ENCODE measurements around the gene POU2F1.
"Not testable (repeated sequence)": the region's sequence is repeated elsewhere in the genome, so short reads cannot be mapped to it uniquely, and the experiment has no call there.

POU2F1 gene

GRCh38 chr1:167205306-167206050, 15.2 kb upstream of the POU2F1 start:
- DNase-seq: not testable (repeated sequence)

- DNase-seq: no peak
These were observed 14.4 kb upstream of the POU2F1 start for GRCh38 chr1:167206166-167206835.

- no peak for DNase-seq
These were observed 12.6 kb upstream of the POU2F1 start for GRCh38 chr1:167207940-167208623.

DNA sequence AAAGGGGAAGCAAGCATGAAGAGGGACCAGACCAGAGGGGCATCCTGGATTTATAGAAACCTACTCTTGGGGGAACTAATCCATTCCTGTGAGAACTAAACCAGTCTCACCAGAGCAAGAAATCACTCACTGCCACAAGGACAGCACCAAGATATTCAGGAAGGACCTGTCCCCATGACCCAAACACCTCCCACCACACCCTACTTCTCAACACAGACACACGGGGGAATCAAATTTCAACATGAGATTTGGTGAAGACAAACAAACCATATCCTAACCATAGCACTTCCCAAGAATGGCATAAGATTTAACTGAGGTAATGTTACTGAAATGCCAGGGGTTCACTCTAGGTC, 12.1 kb upstream of the POU2F1 start:
- DNase-seq: no peak

GRCh38 chr1:167209044-167209443, 11.6 kb upstream of the POU2F1 start:
- no peak for DNase-seq

DNA sequence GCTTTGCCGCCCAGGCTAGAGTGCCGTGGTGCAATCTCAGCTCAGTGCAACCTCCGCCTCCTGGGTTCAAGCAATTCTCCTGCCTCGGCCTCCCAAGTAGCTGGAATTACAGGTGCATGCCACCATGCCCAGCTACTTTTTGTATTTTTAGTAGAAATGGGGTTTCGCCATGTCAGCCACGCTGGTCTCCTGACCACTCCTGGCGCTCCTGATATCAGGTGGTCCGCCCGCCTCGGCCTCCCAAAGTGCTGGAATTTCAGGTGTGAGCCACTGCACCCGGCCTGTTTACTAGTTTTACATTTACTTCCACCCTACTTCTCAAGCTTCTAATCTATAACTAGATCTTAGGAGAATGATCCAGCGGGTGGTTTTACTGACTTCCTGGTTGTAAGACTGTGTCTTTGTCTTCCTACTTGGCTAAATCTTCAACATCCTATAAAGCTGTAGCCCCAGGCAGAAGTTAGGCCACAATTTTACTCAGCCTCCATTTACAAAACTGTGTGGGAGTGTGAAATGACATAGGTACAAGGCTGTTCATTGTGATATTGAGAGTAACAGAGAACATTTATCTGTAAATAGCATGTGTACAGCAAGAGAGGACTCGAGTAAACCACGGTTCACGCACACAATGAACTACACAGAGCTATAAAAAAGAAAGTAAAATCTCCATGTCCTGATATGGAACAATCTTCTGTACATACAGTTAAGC, 9.6 kb upstream of the POU2F1 start:
- no peak for DNase-seq

GRCh38 chr1:167212025-167212424, 8.7 kb upstream of the POU2F1 start:
- DNase-seq: no peak

- no peak for DNase-seq
These were observed 3.9 kb upstream of the POU2F1 start for GRCh38 chr1:167216809-167217208.

DNA sequence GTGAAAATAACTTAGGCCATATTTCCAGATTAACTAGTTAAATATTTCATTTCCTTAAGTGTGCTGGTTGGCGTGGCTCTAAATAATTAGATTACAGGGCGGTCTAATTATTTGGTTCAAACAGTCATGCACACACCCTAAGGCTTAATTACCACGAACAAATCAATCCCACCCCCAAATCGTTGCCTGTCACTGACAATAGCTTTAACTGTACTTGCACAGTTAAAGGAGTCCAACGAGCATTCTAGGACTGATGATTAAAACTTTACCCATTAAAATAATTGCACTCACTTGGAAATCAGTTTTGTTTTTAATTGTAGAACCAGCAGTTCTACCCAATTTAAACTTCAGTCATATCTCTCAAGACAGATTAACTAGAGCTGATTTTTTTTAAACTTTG, 1.5 kb upstream of the POU2F1 start:
- no peak for DNase-seq

GRCh38 chr1:167219646-167220536, 795 bp upstream of the POU2F1 start:
- DNase-seq: peak; percentile 93

DNA sequence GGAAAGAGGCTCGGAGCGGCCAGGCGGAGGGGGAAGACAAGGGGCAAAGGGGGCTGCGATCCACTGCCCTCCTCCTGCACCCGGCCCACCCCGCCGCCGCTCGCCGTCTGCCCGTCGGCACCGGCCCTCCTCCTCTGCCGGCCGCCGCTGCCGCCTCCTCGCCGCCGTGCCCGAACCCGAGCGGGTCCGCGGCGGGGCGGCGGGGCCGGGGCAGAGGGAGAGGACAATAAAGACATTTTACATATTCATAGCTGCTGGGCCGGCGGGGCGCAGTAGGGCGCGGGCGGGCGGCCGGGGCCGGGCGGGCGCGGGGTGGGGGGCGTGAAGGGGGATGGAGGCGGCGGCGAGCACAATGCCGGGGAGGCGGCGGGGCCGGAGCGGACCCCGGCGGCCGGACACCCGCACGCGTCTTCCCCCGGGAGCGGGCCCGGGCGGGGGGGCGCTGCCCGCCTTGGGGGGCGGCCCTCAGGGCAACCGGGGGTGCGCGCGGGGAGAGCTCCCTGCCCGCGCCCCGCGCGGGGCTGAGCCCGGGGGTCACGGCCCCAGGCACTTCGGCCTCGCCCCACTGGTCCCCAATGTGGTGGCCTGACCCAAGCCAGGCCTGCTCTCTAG, 546 bp downstream of the POU2F1 start:
- no peak for DNase-seq

- DNase-seq: peak; percentile 82
These were observed 1.3 kb downstream of the POU2F1 start for GRCh38 chr1:167221738-167222610.

- no peak for DNase-seq
These were observed 2.7 kb downstream of the POU2F1 start for GRCh38 chr1:167223144-167224103.

DNA sequence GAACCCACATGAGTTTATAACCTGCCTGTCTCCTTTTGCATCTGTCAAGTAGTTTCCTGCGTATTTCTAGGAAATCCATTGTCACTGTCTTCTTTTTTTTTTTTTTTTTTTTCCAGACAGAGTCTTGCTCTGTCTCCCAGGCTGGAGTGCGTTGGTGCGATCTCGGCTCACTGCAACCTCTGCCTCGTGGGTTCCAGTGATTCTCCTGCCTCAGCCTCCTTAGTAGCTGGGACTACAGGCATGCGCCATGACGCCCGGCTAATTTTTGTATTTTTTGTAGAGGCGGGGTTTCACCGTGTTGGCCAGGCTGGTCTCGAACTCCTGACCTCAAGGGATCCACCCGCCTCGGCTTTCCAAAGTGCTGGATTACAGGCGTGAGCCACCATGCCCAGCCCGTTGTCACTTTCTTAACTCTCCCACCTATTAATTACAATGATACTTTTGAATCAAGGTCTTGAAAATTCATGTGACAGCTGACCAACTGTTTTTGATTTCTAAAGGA, 4.1 kb downstream of the POU2F1 start:
- not testable (repeated sequence) for DNase-seq

DNA sequence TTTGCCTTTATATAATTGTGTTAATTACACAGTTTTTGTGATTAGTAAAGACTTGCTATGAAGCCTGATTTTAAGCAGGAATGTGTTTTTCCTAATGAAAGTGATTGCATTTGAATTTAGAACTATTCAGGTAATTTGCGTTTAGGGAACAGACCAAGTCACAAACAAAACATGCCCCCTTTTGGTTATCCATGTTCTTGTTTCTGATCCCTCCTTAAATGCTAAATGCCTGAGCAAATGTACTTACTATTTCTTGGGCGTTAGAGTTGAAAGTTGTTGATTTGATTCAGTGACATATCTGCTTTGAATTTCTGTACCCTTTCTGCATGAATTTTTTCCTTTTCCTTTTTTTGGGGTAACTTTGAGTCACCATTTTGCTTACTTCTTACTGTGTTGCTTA, 5.2 kb downstream of the POU2F1 start:
- DNase-seq: no peak

DNA sequence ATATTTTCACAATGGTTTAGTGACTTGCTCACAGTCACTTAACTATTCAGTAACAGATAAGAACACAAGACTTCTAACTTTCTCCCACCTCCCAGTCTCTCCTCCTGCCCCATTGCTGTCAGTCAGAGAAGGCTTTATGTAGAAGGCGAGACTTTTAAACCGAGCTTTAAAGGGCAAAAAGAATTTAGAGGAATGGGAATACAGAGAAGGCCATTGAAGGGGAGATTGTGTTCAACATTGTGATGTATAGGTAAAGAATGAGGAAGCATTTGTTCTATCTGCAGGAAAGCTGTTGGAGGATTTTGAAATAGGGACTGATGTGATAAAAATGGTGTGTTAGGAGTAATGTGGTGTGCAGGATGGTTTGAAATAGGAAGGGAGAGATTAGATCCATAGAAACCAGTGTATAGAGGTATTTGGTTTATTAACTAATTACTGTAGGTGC, 7.3 kb downstream of the POU2F1 start:
- DNase-seq: no peak

DNA sequence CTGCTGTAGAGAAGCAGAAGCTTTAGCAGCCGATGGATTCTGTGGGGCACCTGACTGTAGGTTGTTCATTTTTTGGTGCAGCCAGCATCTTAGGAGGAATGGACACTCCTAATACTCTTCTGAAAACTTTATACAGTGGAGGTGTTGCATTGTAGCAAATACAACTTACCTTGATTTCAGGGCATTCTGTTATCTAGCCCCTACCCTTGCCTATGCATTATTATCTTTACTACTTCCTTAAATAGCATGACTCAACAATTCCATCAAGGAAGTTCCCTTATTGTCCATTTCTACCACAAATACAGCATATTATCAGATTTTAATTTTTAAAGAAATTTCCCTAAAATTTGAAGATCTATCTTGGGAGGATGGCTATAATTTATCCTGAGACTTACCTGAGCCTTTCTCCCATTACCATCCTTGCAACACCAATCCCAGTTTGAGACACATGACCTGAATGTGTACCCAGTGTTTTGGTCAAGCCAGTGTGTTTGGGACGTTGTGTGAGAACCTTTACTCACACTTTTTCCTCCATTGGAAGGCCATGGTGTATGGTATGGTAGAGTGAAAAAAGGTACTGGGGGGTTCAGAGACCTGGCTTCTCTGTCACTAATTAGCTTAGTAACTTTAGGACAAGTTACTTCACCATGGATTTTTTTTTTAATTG, 9.2 kb downstream of the POU2F1 start:
- DNase-seq: no peak

DNA sequence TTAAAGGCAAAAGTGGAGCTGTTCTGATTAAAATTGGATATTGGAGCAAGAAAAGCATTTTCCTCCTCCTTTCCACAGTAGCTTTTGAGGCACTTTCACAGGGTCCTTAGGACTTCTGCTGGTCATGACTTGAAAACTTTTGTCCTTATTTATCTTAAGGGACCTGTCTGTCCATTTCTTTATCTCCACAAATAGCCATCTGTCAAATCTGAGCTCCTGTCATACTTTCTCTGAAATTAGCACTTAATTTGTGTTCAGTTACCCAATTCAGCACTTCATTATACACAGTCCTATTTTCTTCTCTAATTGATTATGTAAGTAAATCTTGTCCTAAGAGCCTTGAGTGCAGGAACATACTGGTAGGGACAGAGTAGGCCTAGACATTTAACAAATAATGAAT, 9.8 kb downstream of the POU2F1 start:
- no peak for DNase-seq

All from CD4-positive, alpha-beta T cell treated with Interleukin-10 for 1 hour (primary cell).